Calu3 (cell line): Measurements from ENCODE around the gene NUDT22. TPM values are rescaled to one million over a fixed set of nuclear protein-coding genes. Genes with fewer than 3 reads are reported as not detected.
A peak's percentile ranks its signal among the peaks of the same experiment; 100 is the strongest.

Experiments used
- BruUV-seq: library from RNA; stranded (reverse); fragments of 400-500 nt; replicated peaks from 2 replicates; lab custom pipeline; 2021; lab: Mats Ljungman, UMichigan
- CTCF ChIA-PET: fragments of 300-600 bp; sonication (Branson Sonifier 250); formaldehyde crosslinking; loops from one replicate; lab custom pipeline; 2022; ENCODE audit warnings: antibody characterized with exemption; lab: Charles Lee
- DNase-seq: peaks from one replicate; pipeline ENCODE4 v3.0.0; 2022
- H3K27ac Mint-ChIP-seq: one replicate; pipeline ENCODE4 v1.8.0; 2022; ENCODE audit warnings: mixed read lengths; ENCODE audit not compliant: unreplicated experiment
- H3K27me3 Mint-ChIP-seq: one replicate; pipeline ENCODE4 v1.8.0; 2022; ENCODE audit warnings: mixed read lengths; ENCODE audit not compliant: unreplicated experiment
- H3K36me3 Mint-ChIP-seq: one replicate; pipeline ENCODE4 v1.8.0; 2022; ENCODE audit warnings: mild to moderate bottlenecking, moderate library complexity, mixed read lengths; ENCODE audit not compliant: insufficient read depth, unreplicated experiment
- H3K4me1 Mint-ChIP-seq: one replicate; pipeline ENCODE4 v1.8.0; 2022; ENCODE audit warnings: mild to moderate bottlenecking, low read depth, mixed read lengths; ENCODE audit not compliant: unreplicated experiment
- H3K4me3 Mint-ChIP-seq: one replicate; pipeline ENCODE4 v1.8.0; 2022; ENCODE audit warnings: mild to moderate bottlenecking, low read depth, moderate library complexity, mixed read lengths; ENCODE audit not compliant: unreplicated experiment
- H3K9me3 Mint-ChIP-seq: one replicate; pipeline ENCODE4 v1.8.0; 2022; ENCODE audit warnings: low read depth, mixed read lengths; ENCODE audit not compliant: unreplicated experiment
- intact Hi-C: fragments of 100-400 bp; cut with micrococcal nuclease; formaldehyde crosslinking; loops from one replicate; pipeline ENCODE4 v1.10.0; 2022; ENCODE audit not compliant: unreplicated experiment
- total RNA-seq: library from RNA; stranded (reverse); gene quantifications from 2 replicates; pipeline ENCODE4 v1.2.3, GENCODE V29; 2022
- TF ChIP-seq, protein P1 (sequence below): fragments of 200-600 bp; IDR thresholded peaks from one replicate; pipeline ENCODE4 v1.8.0; 2022; ENCODE audit warnings: antibody characterized with exemption; ENCODE audit not compliant: unreplicated experiment

NUDT22 gene
- total RNA-seq, 1 experiment from 2014 or later, result 58.7 TPM

DNA sequence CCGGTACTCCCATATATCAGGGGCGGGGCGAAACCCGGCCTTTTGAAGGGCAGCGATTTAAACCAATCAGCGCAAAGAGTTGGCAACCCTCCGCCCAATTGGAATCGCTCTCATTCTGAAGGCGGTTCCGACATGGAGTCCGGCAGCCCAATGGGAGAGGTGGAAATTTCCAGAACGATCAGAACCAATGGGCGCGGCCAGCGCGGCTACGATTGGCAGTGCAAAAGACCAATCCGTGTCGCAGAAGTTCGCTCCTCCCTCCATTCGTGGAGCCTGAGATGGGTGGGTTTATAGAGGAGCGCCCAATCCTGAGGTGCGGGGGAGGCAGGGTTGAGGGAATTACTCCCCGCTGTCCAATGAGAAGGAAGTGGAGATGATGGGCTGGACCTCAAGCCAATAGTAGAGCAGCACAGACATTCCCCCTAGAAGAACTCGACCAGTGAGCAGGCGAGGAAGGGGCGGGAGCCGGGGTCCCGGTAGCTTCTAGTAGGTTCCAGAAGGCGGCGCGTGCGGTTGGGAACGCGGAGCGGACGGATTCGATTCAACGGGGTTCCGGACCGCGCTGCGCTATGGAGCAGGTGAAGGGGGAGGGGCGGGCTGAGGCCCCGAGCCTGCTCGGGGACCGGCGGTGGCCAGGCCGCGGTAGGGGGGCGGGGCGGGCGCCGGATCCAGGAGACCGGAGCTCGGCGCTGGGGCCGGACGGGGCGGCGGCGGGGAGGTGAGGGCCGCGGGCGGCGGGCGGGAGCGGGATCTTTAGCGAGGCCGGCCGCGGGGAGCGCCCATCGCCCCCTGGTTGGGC, 40.2 kb upstream of the NUDT22 start, which contains the start of gene STIP1:
TSS of gene STIP1 (plus strand) at position 479 of the 799 bp plus-strand sequence. CDS start at position 570, 91 bp downstream.
- peak; percentile 97 for DNase-seq
- Mint-ChIP-seq H3K36me3 (peaks cover 31% of the 10 kb centered on the region), H3K9me3 (no peaks in the 10 kb centered on the region), H3K4me1 (peaks cover 28% of the 10 kb centered on the region), H3K27ac (no peak within 1 kb of the TSS), H3K27me3 (no peaks in the 10 kb centered on the region), H3K4me3 (no peak within 1 kb of the TSS)
- intact Hi-C loops, result loop anchor here (2.0 kb wide), 1 partner anchor 51 kb away; no protein-coding TSS in a partner anchor
- TF ChIP-seq, protein P1, sequence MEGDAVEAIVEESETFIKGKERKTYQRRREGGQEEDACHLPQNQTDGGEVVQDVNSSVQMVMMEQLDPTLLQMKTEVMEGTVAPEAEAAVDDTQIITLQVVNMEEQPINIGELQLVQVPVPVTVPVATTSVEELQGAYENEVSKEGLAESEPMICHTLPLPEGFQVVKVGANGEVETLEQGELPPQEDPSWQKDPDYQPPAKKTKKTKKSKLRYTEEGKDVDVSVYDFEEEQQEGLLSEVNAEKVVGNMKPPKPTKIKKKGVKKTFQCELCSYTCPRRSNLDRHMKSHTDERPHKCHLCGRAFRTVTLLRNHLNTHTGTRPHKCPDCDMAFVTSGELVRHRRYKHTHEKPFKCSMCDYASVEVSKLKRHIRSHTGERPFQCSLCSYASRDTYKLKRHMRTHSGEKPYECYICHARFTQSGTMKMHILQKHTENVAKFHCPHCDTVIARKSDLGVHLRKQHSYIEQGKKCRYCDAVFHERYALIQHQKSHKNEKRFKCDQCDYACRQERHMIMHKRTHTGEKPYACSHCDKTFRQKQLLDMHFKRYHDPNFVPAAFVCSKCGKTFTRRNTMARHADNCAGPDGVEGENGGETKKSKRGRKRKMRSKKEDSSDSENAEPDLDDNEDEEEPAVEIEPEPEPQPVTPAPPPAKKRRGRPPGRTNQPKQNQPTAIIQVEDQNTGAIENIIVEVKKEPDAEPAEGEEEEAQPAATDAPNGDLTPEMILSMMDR, result no peak
- BruUV-seq, result no TSS peak
- CTCF ChIA-PET, result interaction anchor here (0.5 to 1.4 kb wide), 10 partner anchors 19 to 1330 kb away, joined by 3 to 12 read pairs (median 4); partner anchors contain the start of genes PRDX5 and TRMT112

DNA sequence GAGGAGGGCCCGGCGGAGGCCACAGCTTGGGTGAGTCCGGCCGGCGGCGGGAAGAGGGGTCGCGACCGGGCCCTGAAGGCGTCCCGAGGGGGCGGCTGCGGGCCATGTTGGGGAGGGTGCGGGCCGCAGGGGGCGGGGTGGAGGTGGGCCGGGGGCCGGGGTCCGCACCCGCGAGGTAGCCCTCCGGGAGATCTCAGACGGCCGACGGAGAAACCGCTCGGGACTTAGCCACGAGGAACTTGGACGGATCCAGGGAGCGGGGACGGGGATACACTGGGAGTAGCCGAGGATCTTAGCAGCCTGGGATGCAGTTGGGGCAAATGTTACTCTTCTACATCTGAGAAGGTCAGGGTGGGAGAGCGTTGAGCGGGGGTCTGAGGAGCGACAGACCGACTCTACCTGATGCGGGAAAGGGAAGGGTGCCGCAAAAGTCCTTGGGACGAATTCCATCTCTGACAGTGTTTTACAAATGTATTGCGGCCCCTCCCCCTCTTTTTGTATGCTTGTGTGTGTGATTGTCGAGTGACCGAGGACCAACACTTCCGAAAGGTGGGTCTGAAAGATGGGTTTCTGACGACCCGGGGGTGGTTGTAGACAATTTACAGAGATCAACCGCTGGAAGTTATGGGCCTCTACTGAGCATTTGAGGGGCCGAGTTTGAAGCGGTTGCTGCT, 39.4 kb upstream of the NUDT22 start:
- H3K27ac Mint-ChIP-seq, result no peak overlapping the region
- peaks cover 20% of the 10 kb centered on the region for H3K4me1 Mint-ChIP-seq
- BruUV-seq, result no TSS peak
- H3K36me3 Mint-ChIP-seq, result peaks cover 33% of the 10 kb centered on the region
- TF ChIP-seq, protein P1, result no peak
- no peak overlapping the region for H3K4me3 Mint-ChIP-seq
- intact Hi-C loops, result no loop called here
- H3K27me3 Mint-ChIP-seq, result no peaks in the 10 kb centered on the region
- H3K9me3 Mint-ChIP-seq, result no peaks in the 10 kb centered on the region
- DNase-seq, result no peak
- CTCF ChIA-PET, result interaction anchor here (0.6 to 1.2 kb wide), 3 partner anchors 33 to 169 kb away, joined by 3 to 12 read pairs (median 4); no protein-coding TSS in a partner anchor

DNA sequence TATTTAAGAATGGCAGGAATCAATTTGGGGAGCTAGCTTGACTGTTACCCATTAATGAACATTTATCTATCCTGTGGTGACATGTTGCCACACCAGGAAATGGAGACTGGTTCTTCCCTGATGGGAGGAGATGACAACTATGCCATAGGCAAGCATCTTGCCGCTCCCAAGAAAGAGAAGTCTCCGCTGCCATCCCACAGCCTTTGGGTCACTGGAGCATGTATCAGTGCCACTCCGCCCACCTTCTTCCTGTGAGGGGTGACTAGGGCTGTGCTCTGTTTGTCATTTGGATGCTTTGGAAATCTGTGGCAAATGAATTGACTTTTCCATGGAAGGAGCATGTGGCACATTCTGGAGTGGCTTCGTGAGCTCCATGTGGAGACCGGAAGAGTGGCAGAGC, 33.6 kb upstream of the NUDT22 start:
- CTCF ChIA-PET, result no interaction called here
- no peak overlapping the region for H3K4me3 Mint-ChIP-seq
- peaks cover 7% of the 10 kb centered on the region for H3K4me1 Mint-ChIP-seq
- no peaks in the 10 kb centered on the region for H3K27me3 Mint-ChIP-seq
- intact Hi-C loops, result no loop called here
- TF ChIP-seq, protein P1, result no peak
- H3K27ac Mint-ChIP-seq, result no peak overlapping the region
- no peaks in the 10 kb centered on the region for H3K9me3 Mint-ChIP-seq
- no TSS peak for BruUV-seq
- H3K36me3 Mint-ChIP-seq, result peaks cover 73% of the 10 kb centered on the region
- no peak for DNase-seq

DNA sequence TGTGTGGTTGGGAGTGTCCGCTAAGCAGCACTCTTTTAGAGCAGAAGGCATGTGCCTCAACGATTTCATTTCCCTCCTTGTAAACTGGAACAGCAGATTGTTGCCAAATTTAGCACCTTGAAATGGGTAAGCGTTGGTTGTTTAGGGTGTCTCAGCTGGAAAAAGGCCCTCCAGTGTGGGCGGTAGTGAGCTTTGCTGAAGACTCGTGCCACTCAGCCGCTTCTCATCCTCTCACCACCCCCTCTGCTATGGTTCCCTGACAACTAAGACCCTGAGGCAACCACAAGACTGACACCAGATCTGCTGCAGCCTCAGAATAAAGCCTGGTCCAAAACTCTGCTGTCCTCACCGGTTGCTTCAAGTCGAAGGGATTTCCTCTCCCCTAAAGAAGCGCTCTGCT, 29.4 kb upstream of the NUDT22 start:
- intact Hi-C loops, result no loop called here
- DNase-seq, result no peak
- peaks cover 82% of the 10 kb centered on the region for H3K36me3 Mint-ChIP-seq
- no peak overlapping the region for H3K4me3 Mint-ChIP-seq
- no peak overlapping the region for H3K27ac Mint-ChIP-seq
- no peaks in the 10 kb centered on the region for H3K4me1 Mint-ChIP-seq
- no peaks in the 10 kb centered on the region for H3K9me3 Mint-ChIP-seq
- H3K27me3 Mint-ChIP-seq, result no peaks in the 10 kb centered on the region
- TF ChIP-seq, protein P1, result no peak
- CTCF ChIA-PET, result no interaction called here
- BruUV-seq, result no TSS peak
